Left hindlimb (tissue), 1 donor: Measurements from ENCODE around the gene ORMDL3.
A peak's percentile ranks its signal among the peaks of the same experiment; 100 is the strongest.
"Not testable (repeated sequence)": the region's sequence is repeated elsewhere in the genome, so short reads cannot be mapped to it uniquely, and the experiment has no call there.

Experiments
- DNase-seq: peaks from one replicate; pipeline ENCODE4 v3.0.0-alpha.2; 2018

The ORMDL3 gene

DNA sequence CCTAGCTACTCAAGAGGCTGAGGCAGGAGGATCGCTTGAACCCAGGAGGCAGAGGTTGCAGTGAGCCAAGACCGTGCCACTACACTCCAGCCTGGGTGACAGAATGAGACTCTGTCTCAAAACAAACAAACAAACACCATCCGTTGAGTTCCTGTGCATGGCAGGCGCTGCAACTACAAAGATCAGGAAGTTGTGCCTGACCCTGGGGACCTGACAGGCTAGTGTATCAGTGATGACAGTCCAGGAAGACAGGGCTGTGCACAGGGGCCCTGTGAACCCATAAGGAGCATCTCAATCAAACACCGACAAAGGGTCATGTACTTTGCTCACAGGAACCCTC lies 21.1 kb upstream of the ORMDL3 start:
- DNase-seq, result not testable (repeated sequence)

GRCh38 chr17:39946551-39947330 lies 19.3 kb upstream of the ORMDL3 start:
- DNase-seq, result no peak

GRCh38 chr17:39944393-39944711 lies 17.0 kb upstream of the ORMDL3 start:
- DNase-seq, result no peak

- DNase-seq, result no peak
Observed at GRCh38 chr17:39943702-39944392, 16.4 kb upstream of the ORMDL3 start.

DNA sequence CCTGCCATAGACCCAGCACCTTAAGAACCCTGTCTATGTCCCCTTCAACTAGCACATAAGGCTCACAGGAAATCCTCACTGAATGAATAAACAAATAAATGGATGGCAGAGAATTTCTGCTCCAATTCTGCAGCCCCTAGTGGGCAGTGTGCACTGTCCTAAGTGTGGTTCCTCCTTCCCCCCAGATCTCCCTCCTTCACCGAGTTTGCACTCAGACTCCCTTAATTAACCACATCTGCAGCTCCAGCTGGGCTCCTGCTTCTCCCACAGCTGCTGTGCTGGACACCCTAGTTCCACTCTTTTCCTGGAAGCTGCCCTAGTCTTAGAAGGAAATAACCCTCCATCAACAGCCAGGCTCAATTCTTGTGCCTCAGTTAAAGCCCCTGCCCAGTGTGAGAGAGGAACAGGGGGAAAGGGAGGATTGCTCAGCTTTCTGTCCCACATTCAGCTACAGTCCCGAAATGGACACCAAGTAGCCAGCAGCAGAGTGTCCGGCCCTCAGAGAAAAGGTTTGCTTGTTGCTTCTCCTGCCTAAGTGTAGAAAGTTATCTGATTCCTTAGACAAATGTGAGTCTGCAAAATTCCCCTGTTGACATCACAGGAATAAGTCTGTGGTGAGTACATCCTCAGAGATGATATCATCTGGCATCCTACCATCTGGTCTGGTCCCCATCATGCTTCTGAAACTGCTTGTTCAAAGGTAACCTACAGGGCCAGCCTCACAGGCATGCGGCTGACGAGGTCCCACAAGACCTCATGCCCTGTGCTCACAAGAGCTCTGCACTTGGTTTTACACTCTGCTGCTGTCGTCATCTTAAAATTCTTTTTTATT lies 12.4 kb upstream of the ORMDL3 start:
- peak; percentile 56 for DNase-seq

DNA sequence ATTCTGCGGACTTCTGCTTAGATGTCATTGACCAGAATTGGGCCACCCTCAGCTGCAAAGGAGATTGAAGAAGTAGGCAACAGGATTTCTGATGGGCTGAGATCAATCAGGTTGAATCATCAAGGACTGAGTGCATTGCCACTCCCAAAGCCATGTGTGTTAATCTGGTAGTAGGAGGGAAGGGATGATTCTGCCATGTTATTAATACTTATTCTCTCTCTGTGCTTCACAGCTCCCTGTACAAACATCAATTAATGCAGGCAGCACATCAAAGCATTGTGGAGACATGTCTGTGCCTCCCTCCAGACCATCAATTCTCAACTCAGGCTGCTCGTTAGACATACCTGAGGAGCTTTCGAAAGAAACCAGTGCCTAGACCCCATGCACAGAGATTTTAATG lies 11.7 kb upstream of the ORMDL3 start:
- no peak for DNase-seq

- no peak for DNase-seq
Observed at GRCh38 chr17:39938140-39938869, 10.9 kb upstream of the ORMDL3 start.

DNA sequence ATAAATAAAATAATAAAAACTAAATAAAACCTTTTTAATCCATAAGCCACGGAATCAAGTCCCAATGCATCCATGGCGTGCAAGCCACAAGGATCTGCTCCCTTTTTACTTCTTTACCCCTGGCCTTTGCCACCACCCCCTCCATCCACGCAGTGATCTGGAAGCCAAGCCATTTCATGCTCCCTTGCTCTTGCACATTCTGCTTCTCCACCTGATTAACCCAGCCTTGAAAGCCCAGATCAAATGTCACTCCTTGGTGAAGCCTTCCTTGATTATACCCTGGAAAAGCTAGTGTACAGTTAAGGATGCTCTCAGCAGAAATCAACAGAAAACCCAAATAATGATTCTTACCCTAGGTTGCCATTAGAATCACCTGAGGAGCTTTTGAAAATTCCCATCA lies 10.0 kb upstream of the ORMDL3 start:
- no peak for DNase-seq

DNA sequence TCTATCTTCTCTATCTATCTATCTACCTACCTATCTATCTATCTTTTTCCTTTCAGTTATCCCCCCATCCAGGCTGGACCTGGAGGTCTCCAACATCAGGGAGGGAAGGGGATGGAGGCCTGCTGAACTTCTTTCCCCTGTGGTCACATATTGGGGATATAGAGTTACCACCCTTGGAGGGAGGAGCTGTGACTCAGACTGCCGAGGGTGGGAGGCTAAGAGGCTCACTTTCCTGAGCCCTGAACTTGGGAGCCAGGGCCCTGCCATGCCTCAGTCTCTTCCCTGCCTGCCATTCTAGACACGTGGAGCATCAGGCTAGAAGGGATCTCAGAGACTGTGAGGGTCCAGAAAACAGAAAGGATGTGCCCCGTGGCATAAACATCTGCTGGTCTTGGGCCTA lies 8.5 kb upstream of the ORMDL3 start:
- DNase-seq, result no peak

- DNase-seq, result no peak
Observed at GRCh38 chr17:39934324-39934723, 6.9 kb upstream of the ORMDL3 start.

DNA sequence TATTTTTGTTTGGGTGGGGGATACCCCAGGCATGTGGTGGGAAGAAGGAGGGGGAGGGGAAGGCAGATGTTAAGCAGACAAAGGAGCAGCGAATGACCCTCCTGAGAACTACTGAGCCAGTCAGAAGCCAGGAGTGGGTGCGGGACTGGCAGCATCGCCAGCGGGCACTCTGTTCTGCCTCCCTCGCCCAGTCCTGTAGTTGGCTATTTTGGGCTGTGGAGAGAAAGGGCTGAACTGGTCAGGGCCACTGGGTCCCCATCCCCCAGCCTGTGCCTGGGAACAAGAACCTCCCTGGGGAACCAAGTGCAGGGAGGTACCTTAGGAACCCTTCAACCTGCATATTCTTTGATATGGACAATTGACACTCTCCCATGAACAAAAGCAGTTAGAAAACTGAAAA lies 6.5 kb upstream of the ORMDL3 start:
- no peak for DNase-seq

DNA sequence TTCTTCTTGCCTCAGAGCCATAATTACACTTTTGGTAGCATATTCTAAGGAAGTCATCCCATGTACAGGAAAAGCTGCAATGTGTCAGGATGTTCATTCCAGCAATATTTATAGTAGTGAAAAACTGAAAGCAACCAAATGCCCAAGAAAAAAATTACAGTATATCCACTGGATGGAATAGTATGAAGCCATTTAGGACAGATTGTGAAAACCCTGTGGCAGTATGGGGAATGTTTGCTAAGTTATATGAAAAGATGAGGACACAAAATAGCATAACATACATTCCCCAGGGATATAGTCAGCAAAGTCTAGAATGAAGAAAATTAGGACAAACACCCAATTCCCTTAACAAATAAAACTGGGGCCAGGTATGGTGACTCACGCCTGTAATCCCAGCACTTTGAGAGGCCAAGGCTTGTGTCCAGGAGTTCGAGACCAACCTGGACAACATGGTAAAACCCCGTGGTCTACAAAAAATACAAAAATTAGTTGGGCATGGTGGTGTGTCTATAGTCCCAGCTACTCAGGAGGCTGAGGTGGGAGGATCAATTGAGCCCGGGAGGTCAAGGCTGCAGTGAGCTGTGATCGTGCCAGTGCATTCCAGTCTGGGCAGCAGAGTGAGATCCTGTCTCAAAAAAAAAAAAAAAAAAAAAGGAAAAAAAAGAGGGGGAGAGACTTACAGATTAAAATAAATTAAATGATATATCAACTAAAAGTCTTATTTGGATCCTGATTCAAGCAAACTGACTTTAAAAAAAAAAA lies 2.4 kb upstream of the ORMDL3 start:
- no peak for DNase-seq

- no peak for DNase-seq
Observed at GRCh38 chr17:39928858-39929645, 1.7 kb upstream of the ORMDL3 start.

DNA sequence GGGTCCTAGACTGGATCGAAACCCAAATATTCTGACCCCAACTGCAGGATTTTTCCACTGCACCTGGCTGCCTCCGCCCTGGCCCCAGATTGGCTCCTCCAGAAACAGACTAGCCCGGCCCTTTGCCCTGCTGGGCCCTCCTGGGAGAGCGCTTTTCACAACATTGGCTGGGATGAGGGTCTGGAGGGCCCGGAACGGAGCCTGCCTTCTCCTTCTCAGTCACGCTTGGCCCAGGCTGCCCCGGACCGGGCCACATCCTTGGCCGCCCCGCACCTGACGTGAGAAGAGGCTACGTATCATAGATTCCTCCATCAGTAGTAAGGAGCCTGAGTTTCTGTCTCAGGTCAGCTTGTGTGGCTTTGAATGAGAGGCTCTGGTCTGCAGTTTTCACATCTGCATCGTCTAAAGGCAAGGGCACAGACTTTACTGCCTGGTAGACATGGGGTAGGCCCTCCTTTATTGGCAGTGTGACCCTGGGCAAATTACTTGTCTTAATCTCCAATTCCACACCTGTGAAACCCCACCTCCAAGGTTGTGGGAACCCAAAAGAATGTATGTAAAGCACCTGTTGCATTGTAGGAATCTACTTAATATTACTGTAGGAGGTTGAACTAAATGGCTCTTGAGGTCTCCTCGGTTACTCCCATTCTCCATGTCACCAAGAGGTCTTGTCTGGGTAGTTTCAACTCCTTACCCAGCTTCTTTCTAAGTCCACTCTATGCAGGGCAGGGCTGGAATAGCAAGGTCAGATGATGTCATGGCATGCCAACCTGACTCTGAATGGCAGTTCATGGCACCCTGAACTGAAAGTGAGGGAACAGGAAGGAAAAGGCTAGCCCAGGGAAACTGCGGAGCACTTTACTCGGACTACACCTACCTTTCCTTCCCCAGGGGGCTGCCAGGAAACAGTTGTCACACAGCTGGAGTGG lies 792 bp upstream of the ORMDL3 start:
- DNase-seq, result no peak

GRCh38 chr17:39926588-39927100 lies 757 bp downstream of the ORMDL3 start:
- no peak for DNase-seq

- no peak for DNase-seq
Observed at GRCh38 chr17:39926135-39926587, 1.2 kb downstream of the ORMDL3 start.

DNA sequence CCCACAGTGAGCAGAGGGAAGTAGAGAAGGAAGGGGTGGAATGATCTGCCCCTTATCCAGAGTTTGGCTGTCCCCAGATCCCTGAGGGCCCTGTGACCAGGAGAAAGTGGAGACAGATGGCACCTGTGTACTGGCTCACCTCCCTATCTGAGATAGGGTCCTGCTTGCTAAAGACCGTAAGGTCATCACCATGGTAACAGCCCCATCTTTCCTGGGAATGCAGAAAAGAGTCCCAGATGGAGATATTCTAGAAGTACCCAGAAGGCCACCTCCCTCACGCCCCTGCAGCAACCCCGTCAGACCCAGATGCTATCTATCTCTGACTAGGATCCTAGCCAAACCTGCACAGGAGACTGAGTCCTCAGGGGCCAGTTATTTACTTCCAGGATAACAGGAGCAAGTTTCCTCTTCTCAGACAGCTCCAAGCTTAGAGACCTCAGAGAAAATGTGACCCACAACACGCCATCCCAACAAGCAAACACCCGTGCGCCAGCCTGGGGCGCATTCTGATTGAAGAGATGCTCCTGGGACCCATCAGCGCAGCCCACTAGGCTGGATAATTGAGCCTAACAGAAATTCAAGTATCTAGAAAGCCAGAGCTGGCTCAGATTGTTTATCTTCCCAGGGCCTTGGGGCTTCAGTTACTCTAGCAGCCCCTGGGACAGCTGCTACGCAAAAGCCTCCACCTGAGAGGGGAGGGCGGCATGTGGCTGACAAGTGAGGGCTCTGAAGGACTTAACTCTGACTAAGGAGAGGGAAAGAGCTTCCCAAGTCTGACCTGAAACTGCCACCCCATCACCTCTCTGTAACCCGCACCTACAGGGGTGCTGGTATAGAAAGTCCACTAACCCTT lies 1.9 kb downstream of the ORMDL3 start:
- DNase-seq, result no peak

- DNase-seq, result no peak
Observed at GRCh38 chr17:39924691-39925055, 2.7 kb downstream of the ORMDL3 start.
